HepG2 (cell line): Measurements from ENCODE around the gene PDE4D. TPM values are rescaled to one million over a fixed set of nuclear protein-coding genes. Genes with fewer than 3 reads are reported as not detected.

Experiments
- ATAC-seq: fragments of 200-7000 bp; cut with Tn5 transposase; 3 replicates; pipeline ENCODE4 v1.9.1; 2020; ENCODE audit warnings: mild to moderate bottlenecking, moderate library complexity
- BruUV-seq: library from RNA; stranded (reverse); fragments of 400-500 nt; replicated peaks from 2 replicates; lab custom pipeline; 2021; lab: Mats Ljungman, UMichigan
- CTCF ChIA-PET: fragments of 300-600 bp; formaldehyde crosslinking; extraction: SDS; loops from one replicate; lab custom pipeline; 2021; ENCODE audit warnings: low total read pairs, inconsistent platforms, low intra/inter-chr PET ratio; lab: Yijun Ruan, JAX
- POLR2A ChIA-PET: fragments of 350-600 bp; sonication (Branson Sonifier 250); formaldehyde crosslinking; loops from one replicate; lab custom pipeline; 2020; ENCODE audit warnings: antibody characterized with exemption, inconsistent platforms; lab: Yijun Ruan, JAX
- DNase-seq: peaks from one replicate; pipeline ENCODE4 v3.0.0-alpha.2; 2015; ENCODE audit warnings: low spot score
- FAIRE-seq: peaks from 3 replicates; lab custom pipeline; 2011; peaks lifted over from hg19 to GRCh38; lab: Jason Lieb, UNC
- H2AFZ ChIP-seq: one replicate; pipeline ENCODE4 v1.6.1; 2011; ENCODE audit warnings: low read length, inconsistent platforms
- H3K27ac ChIP-seq: fragments of 300-600 bp; 3 replicates; pipeline ENCODE4 v1.8.0; 2011; ENCODE audit warnings: mixed run types, mild to moderate bottlenecking, mixed read lengths, low read length, inconsistent platforms; ENCODE audit not compliant: insufficient read depth; ENCODE audit errors: extremely low read length
- H3K27me3 ChIP-seq, 2 experiments: fragments of 200-600 bp in 1 of 2; 2 replicates in 1 of 2; 3 replicates in 1 of 2; pipeline versions ENCODE4 v1.6.0 to v1.8.0; 2011; ENCODE audit warnings: low read length in 2 of 2, mild to moderate bottlenecking in 2 of 2, moderate library complexity in 2 of 2, inconsistent platforms in 1 of 2; ENCODE audit not compliant: insufficient read depth in 2 of 2, control insufficient read depth in 1 of 2
- H3K36me3 ChIP-seq, 2 experiments: fragments of 200-600 bp in 1 of 2; replicated peaks in 1 of 2; 2 replicates in 1 of 2; 3 replicates in 1 of 2; pipeline versions ENCODE4 v1.5.1 to v1.8.0; 2011; ENCODE audit warnings: low read length in 2 of 2, inconsistent platforms in 1 of 2; ENCODE audit not compliant: insufficient read depth in 2 of 2, control insufficient read depth in 1 of 2
- H3K4me1 ChIP-seq: 2 replicates; pipeline ENCODE4 v1.5.1; 2012; ENCODE audit warnings: low read length, inconsistent platforms; ENCODE audit not compliant: insufficient read depth
- H3K4me2 ChIP-seq: 2 replicates; pipeline ENCODE4 v1.6.0; 2011; ENCODE audit warnings: low read depth, low read length, inconsistent platforms
- H3K4me3 ChIP-seq, 3 experiments: fragments of 200-600 bp in 1 of 3; sonication (generic), shearing (Covaris generic) in 1 of 3; replicated peaks in 1 of 3; 2 replicates each; pipeline ENCODE4 v1.5.1; 2011 to 2016; ENCODE audit warnings: low read length in 3 of 3, inconsistent platforms in 2 of 3, low read depth in 2 of 3, mild to moderate bottlenecking in 2 of 3, control low read depth in 1 of 3, mixed read lengths in 1 of 3; ENCODE audit not compliant: insufficient read depth in 1 of 3
- H3K79me2 ChIP-seq: one replicate; pipeline ENCODE4 v1.6.1; 2011; ENCODE audit warnings: low read length, inconsistent platforms; ENCODE audit not compliant: insufficient read depth
- H3K9ac ChIP-seq: 2 replicates; pipeline ENCODE4 v1.6.0; 2011; ENCODE audit warnings: mild to moderate bottlenecking, low read depth, low read length, inconsistent platforms; ENCODE audit not compliant: insufficient read depth
- H3K9me3 ChIP-seq: 2 replicates; pipeline ENCODE4 v1.5.1; 2012; ENCODE audit warnings: mild to moderate bottlenecking, low read length
- H4K20me1 ChIP-seq: 2 replicates; pipeline ENCODE4 v1.6.0; 2011; ENCODE audit warnings: inconsistent platforms, mild to moderate bottlenecking, low read length, moderate library complexity; ENCODE audit not compliant: insufficient read depth
- CC2D1A ChIP-seq: sonication (generic); formaldehyde crosslinking; IDR thresholded peaks from 2 replicates; pipeline ENCODE4 v1.8.1; 2023; ENCODE audit warnings: mild to moderate bottlenecking, missing genetic modification reagents
- CSRNP2 ChIP-seq: sonication (generic); formaldehyde crosslinking; conservative IDR thresholded peaks from 2 replicates; pipeline ENCODE4 v1.8.0; 2022; ENCODE audit warnings: low read depth, missing genetic modification reagents
- NCOR1 ChIP-seq: fragments of 200-600 bp; sonication (generic); IDR thresholded peaks from 2 replicates; pipeline ENCODE4 v1.7.0; 2017; ENCODE audit warnings: antibody characterized with exemption, low read length, borderline replicate concordance
- NR2F2 ChIP-seq: IDR thresholded peaks from 2 replicates; pipeline ENCODE4 v1.6.1; 2012; ENCODE audit warnings: low read depth, inconsistent platforms, borderline replicate concordance
- SSRP1 ChIP-seq: IDR thresholded peaks from 2 replicates; pipeline ENCODE4 v1.6.1; 2016; ENCODE audit warnings: control low read depth
- in situ Hi-C: cut with HindIII; loops from 2 replicates; pipeline ENCODE4 v1.10.0; 2017; ENCODE audit warnings: low pct_unique_long_range_greater_than_20kb; ENCODE audit not compliant: extremely low pct_ligation_motif_present
- intact Hi-C: fragments of 100-400 bp; cut with micrococcal nuclease; formaldehyde crosslinking; loops from one replicate; pipeline ENCODE4 v1.10.0; 2022; ENCODE audit not compliant: unreplicated experiment
- polyA plus RNA-seq, 8 experiments: library from polyadenylated mRNA; depleted of rRNA in 3 of 8; stranded (reverse) in 7 of 8; unstranded in 1 of 8; fragments of >200 nt; fragmentation: Illumina TruSeq in 4 of 8; extraction: Trizol in 4 of 8; gene quantifications; 2 replicates each; pipeline versions ENCODE4 v1.2.1 to v1.2.3, GENCODE V29; 2011 to 2016; ENCODE audit warnings: low read depth in 4 of 8, missing spikeins in 1 of 8, mixed read lengths in 1 of 8; ENCODE audit not compliant: insufficient read depth in 1 of 8
- total RNA-seq, 5 experiments: library from RNA; depleted of rRNA; stranded (reverse); fragments of >200 nt; fragmentation: Illumina TruSeq; extraction: Trizol; gene quantifications; 2 replicates each; pipeline ENCODE4 v1.2.3, GENCODE V29; 2016; ENCODE audit warnings: low read depth in 1 of 5
- TF ChIP-seq, protein P1 (sequence below): sonication (generic); formaldehyde crosslinking; IDR thresholded peaks from 2 replicates; pipeline ENCODE4 v1.8.1; 2022; ENCODE audit warnings: low read depth, mild to moderate bottlenecking, missing genetic modification reagents
- TF ChIP-seq, protein P2 (sequence below): sonication (generic); formaldehyde crosslinking; IDR thresholded peaks from 2 replicates; pipeline ENCODE4 v1.4.0; 2020; ENCODE audit warnings: mild to moderate bottlenecking, missing genetic modification reagents
- TF ChIP-seq, protein P3 (sequence below): sonication (generic); formaldehyde crosslinking; IDR thresholded peaks from 2 replicates; pipeline ENCODE4 v1.5.1; 2020; ENCODE audit warnings: mild to moderate bottlenecking, missing genetic modification reagents

Gene PDE4D
- total and polyA plus RNA-seq, 2 of the 13 experiments (the other 11 are each of a cell fraction or from before 2014, with no cell fraction given), result 7.0 to 12.2 TPM

- TF ChIP-seq, protein P1, sequence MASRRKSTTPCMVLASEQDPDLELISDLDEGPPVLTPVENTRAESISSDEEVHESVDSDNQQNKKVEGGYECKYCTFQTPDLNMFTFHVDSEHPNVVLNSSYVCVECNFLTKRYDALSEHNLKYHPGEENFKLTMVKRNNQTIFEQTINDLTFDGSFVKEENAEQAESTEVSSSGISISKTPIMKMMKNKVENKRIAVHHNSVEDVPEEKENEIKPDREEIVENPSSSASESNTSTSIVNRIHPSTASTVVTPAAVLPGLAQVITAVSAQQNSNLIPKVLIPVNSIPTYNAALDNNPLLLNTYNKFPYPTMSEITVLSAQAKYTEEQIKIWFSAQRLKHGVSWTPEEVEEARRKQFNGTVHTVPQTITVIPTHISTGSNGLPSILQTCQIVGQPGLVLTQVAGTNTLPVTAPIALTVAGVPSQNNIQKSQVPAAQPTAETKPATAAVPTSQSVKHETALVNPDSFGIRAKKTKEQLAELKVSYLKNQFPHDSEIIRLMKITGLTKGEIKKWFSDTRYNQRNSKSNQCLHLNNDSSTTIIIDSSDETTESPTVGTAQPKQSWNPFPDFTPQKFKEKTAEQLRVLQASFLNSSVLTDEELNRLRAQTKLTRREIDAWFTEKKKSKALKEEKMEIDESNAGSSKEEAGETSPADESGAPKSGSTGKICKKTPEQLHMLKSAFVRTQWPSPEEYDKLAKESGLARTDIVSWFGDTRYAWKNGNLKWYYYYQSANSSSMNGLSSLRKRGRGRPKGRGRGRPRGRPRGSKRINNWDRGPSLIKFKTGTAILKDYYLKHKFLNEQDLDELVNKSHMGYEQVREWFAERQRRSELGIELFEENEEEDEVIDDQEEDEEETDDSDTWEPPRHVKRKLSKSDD (CRISPR knock-in tag), result no peak
- TF ChIP-seq SSRP1 (CRISPR knock-in tag), result no peak
- no peak for TF ChIP-seq CSRNP2 (CRISPR knock-in tag)
- TF ChIP-seq CC2D1A (CRISPR knock-in tag), result no peak
- no peak for TF ChIP-seq NCOR1
Observed at GRCh38 chr5:59592101-59592500, 301.4 kb downstream of the PDE4D start (continued).

- Histone ChIP-seq H3K4me3 (no peak overlapping the region), H3K27me3 (no peaks in the 10 kb centered on the region), H3K36me3 (no peaks in the 10 kb centered on the region), H4K20me1 (no peaks in the 10 kb centered on the region), H2AFZ (no peak overlapping the region)
- ATAC-seq, result no peak
- CTCF ChIA-PET, result no interaction called here
- no peak for TF ChIP-seq NR2F2
- TF ChIP-seq, protein P2, sequence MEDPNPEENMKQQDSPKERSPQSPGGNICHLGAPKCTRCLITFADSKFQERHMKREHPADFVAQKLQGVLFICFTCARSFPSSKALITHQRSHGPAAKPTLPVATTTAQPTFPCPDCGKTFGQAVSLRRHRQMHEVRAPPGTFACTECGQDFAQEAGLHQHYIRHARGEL (CRISPR knock-in tag), result no peak
- TF ChIP-seq, protein P3, sequence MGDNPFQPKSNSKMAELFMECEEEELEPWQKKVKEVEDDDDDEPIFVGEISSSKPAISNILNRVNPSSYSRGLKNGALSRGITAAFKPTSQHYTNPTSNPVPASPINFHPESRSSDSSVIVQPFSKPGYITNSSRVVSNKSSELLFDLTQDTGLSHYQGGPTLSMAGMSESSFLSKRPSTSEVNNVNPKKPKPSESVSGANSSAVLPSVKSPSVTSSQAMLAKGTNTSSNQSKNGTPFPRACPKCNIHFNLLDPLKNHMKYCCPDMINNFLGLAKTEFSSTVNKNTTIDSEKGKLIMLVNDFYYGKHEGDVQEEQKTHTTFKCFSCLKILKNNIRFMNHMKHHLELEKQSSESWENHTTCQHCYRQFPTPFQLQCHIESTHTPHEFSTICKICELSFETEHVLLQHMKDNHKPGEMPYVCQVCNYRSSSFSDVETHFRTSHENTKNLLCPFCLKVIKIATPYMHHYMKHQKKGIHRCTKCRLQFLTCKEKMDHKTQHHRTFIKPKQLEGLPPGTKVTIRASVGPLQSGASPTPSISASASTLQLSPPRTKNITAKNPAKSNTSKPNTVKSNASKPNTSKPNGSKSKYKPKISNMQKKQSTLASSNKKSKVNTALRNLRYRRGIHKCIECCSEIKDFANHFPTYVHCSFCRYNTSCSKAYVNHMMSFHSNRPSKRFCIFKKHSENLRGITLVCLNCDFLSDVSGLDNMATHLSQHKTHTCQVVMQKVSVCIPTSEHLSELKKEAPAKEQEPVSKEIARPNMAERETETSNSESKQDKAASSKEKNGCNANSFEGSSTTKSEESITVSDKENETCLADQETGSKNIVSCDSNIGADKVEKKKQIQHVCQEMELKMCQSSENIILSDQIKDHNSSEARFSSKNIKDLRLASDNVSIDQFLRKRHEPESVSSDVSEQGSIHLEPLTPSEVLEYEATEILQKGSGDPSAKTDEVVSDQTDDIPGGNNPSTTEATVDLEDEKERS (CRISPR knock-in tag), result no peak
- TF ChIP-seq, all 625 proteins: peak for 0
- no TSS peak for BruUV-seq
- no peak overlapping the region for H3K4me2 ChIP-seq
- no peak overlapping the region for H3K27ac ChIP-seq
- no peaks in the 10 kb centered on the region for H3K4me1 ChIP-seq
- FAIRE-seq (no peak), DNase-seq (no peak)
- no peak overlapping the region for H3K9ac ChIP-seq
- H3K9me3 ChIP-seq, result no peaks in the 10 kb centered on the region
- intact Hi-C loops (no loop called here), in situ Hi-C loops (no loop called here)
- POLR2A ChIA-PET, result no interaction called here
- H3K79me2 ChIP-seq, result no peaks in the 10 kb centered on the region
Observed at GRCh38 chr5:59591162-59591561, 302.4 kb downstream of the PDE4D start.
